ENCODE measurements around the gene PALM. TPM values are rescaled to one million over a fixed set of nuclear protein-coding genes. Genes with fewer than 3 reads are reported as not detected.

Gene PALM
- total and polyA plus RNA-seq, 2 donors = 2.2 to 11.7 TPM

- Histone ChIP-seq H3K4me1 (ENCODE audit: control insufficient read depth in 2 of 2, insufficient read depth in 2 of 2, low read length in 2 of 2) (peaks cover 0 to 2% of the 10 kb centered on the region in 2 donors), H3K27ac (ENCODE audit: low read depth in 1 of 2, low read length in 1 of 2) (no peak overlapping the region), H3K36me3 (ENCODE audit: control insufficient read depth in 2 of 2, insufficient read depth in 2 of 2, low read length in 1 of 2) (no peaks in the 10 kb centered on the region), H3K4me3 (ENCODE audit: low read length in 2 of 2) (no peak overlapping the region), H3K27me3 (ENCODE audit: control insufficient read depth in 2 of 2, insufficient read depth in 1 of 2, low read length in 1 of 2) (peaks cover 3 to 34% of the 10 kb centered on the region in 2 donors), H3K9me3 (ENCODE audit: control insufficient read depth in 2 of 2, insufficient read depth in 1 of 2, low read length in 1 of 2) (no peaks in the 10 kb centered on the region)
- 95% methylated on average over 15 of the region's 15 CpGs for WGBS
- no peak for DNase-seq (ENCODE audit: low read depth in 6 of 9, low spot score in 9 of 9)
Measured at GRCh38 chr19:780935-781334, 72.2 kb downstream of the PALM start.

- DNase-seq (ENCODE audit: low read depth in 6 of 9, low spot score in 9 of 9) = no peak
- Histone ChIP-seq H3K4me1 (ENCODE audit: control insufficient read depth in 2 of 2, insufficient read depth in 2 of 2, low read length in 2 of 2) (peaks cover 0 to 2% of the 10 kb centered on the region in 2 donors), H3K4me3 (ENCODE audit: low read length in 2 of 2) (no peak overlapping the region), H3K36me3 (ENCODE audit: control insufficient read depth in 2 of 2, insufficient read depth in 2 of 2, low read length in 1 of 2) (no peaks in the 10 kb centered on the region), H3K9me3 (ENCODE audit: control insufficient read depth in 2 of 2, insufficient read depth in 1 of 2, low read length in 1 of 2) (no peaks in the 10 kb centered on the region), H3K27me3 (ENCODE audit: control insufficient read depth in 2 of 2, insufficient read depth in 1 of 2, low read length in 1 of 2) (peaks cover 3 to 34% of the 10 kb centered on the region in 2 donors), H3K27ac (ENCODE audit: low read depth in 1 of 2, low read length in 1 of 2) (no peak overlapping the region)
- 96% methylated on average over 19 of the region's 19 CpGs for WGBS
Measured at GRCh38 chr19:781800-782184, 73.1 kb downstream of the PALM start.

GRCh38 chr19:782185-782877 is 73.6 kb downstream of the PALM start:
- Histone ChIP-seq H3K4me1 (ENCODE audit: control insufficient read depth in 2 of 2, insufficient read depth in 2 of 2, low read length in 2 of 2) (peaks cover 0 to 2% of the 10 kb centered on the region in 2 donors), H3K27me3 (ENCODE audit: control insufficient read depth in 2 of 2, insufficient read depth in 1 of 2, low read length in 1 of 2) (peaks cover 3 to 34% of the 10 kb centered on the region in 2 donors), H3K36me3 (ENCODE audit: control insufficient read depth in 2 of 2, insufficient read depth in 2 of 2, low read length in 1 of 2) (no peaks in the 10 kb centered on the region), H3K4me3 (ENCODE audit: low read length in 2 of 2) (no peak overlapping the region), H3K9me3 (ENCODE audit: control insufficient read depth in 2 of 2, insufficient read depth in 1 of 2, low read length in 1 of 2) (no peaks in the 10 kb centered on the region), H3K27ac (ENCODE audit: low read depth in 1 of 2, low read length in 1 of 2) (no peak overlapping the region)
- no peak for DNase-seq (ENCODE audit: low read depth in 6 of 9, low spot score in 9 of 9)
- 84% methylated on average over 29 of the region's 29 CpGs for WGBS

GRCh38 chr19:782878-783668 is 74.3 kb downstream of the PALM start:
- H3K9me3 ChIP-seq (ENCODE audit: control insufficient read depth in 2 of 2, insufficient read depth in 1 of 2, low read length in 1 of 2) = no peaks in the 10 kb centered on the region
- DNase-seq (ENCODE audit: low read depth in 6 of 9, low spot score in 9 of 9) = no peak
- H3K27me3 ChIP-seq (ENCODE audit: control insufficient read depth in 2 of 2, insufficient read depth in 1 of 2, low read length in 1 of 2) = peaks cover 3 to 32% of the 10 kb centered on the region in 2 donors
- WGBS = 82% methylated on average over 30 of the region's 30 CpGs
- H3K4me3 ChIP-seq (ENCODE audit: low read length in 2 of 2) = no peak overlapping the region
- peaks cover 0 to 2% of the 10 kb centered on the region in 2 donors for H3K4me1 ChIP-seq (ENCODE audit: control insufficient read depth in 2 of 2, insufficient read depth in 2 of 2, low read length in 2 of 2)
- no peaks in the 10 kb centered on the region for H3K36me3 ChIP-seq (ENCODE audit: control insufficient read depth in 2 of 2, insufficient read depth in 2 of 2, low read length in 1 of 2)
- H3K27ac ChIP-seq (ENCODE audit: low read depth in 1 of 2, low read length in 1 of 2) = no peak overlapping the region

GRCh38 chr19:784541-784940 is 75.8 kb downstream of the PALM start:
- Histone ChIP-seq H3K9me3 (ENCODE audit: control insufficient read depth in 2 of 2, insufficient read depth in 1 of 2, low read length in 1 of 2) (no peaks in the 10 kb centered on the region), H3K4me3 (ENCODE audit: low read length in 2 of 2) (no peak overlapping the region), H3K36me3 (ENCODE audit: control insufficient read depth in 2 of 2, insufficient read depth in 2 of 2, low read length in 1 of 2) (no peaks in the 10 kb centered on the region), H3K4me1 (ENCODE audit: control insufficient read depth in 2 of 2, insufficient read depth in 2 of 2, low read length in 2 of 2) (peaks cover 0 to 8% of the 10 kb centered on the region in 2 donors), H3K27me3 (ENCODE audit: control insufficient read depth in 2 of 2, insufficient read depth in 1 of 2, low read length in 1 of 2) (peaks cover 3 to 34% of the 10 kb centered on the region in 2 donors), H3K27ac (ENCODE audit: low read depth in 1 of 2, low read length in 1 of 2) (no peak overlapping the region)
- WGBS = 96% methylated on average over 13 of the region's 13 CpGs
- no peak for DNase-seq (ENCODE audit: low read depth in 6 of 9, low spot score in 9 of 9)

GRCh38 chr19:787536-787935 is 78.8 kb downstream of the PALM start:
- WGBS = 95% methylated on average over 16 of the region's 16 CpGs
- Histone ChIP-seq H3K4me3 (ENCODE audit: low read length in 2 of 2) (no peak overlapping the region), H3K36me3 (ENCODE audit: control insufficient read depth in 2 of 2, insufficient read depth in 2 of 2, low read length in 1 of 2) (no peaks in the 10 kb centered on the region), H3K4me1 (ENCODE audit: control insufficient read depth in 2 of 2, insufficient read depth in 2 of 2, low read length in 2 of 2) (peaks cover 0 to 8% of the 10 kb centered on the region in 2 donors), H3K27ac (ENCODE audit: low read depth in 1 of 2, low read length in 1 of 2) (no peak overlapping the region), H3K27me3 (ENCODE audit: control insufficient read depth in 2 of 2, insufficient read depth in 1 of 2, low read length in 1 of 2) (peaks cover 5 to 30% of the 10 kb centered on the region in 2 donors), H3K9me3 (ENCODE audit: control insufficient read depth in 2 of 2, insufficient read depth in 1 of 2, low read length in 1 of 2) (no peaks in the 10 kb centered on the region)
- no peak for DNase-seq (ENCODE audit: low read depth in 6 of 9, low spot score in 9 of 9)

GRCh38 chr19:788686-788982 is 79.9 kb downstream of the PALM start:
- DNase-seq (ENCODE audit: low read depth in 6 of 9, low spot score in 9 of 9) = no peak
- Histone ChIP-seq H3K9me3 (ENCODE audit: control insufficient read depth in 2 of 2, insufficient read depth in 1 of 2, low read length in 1 of 2) (no peaks in the 10 kb centered on the region), H3K4me3 (ENCODE audit: low read length in 2 of 2) (no peak overlapping the region), H3K27me3 (ENCODE audit: control insufficient read depth in 2 of 2, insufficient read depth in 1 of 2, low read length in 1 of 2) (peaks cover 2 to 21% of the 10 kb centered on the region in 2 donors), H3K4me1 (ENCODE audit: control insufficient read depth in 2 of 2, insufficient read depth in 2 of 2, low read length in 2 of 2) (peaks cover 0 to 6% of the 10 kb centered on the region in 2 donors), H3K36me3 (ENCODE audit: control insufficient read depth in 2 of 2, insufficient read depth in 2 of 2, low read length in 1 of 2) (no peaks in the 10 kb centered on the region), H3K27ac (ENCODE audit: low read depth in 1 of 2, low read length in 1 of 2) (no peak overlapping the region)
- WGBS = 98% methylated on average over 11 of the region's 11 CpGs

GRCh38 chr19:788983-789700 is 80.4 kb downstream of the PALM start:
- Histone ChIP-seq H3K27ac (ENCODE audit: low read depth in 1 of 2, low read length in 1 of 2) (no peak overlapping the region), H3K4me3 (ENCODE audit: low read length in 2 of 2) (no peak overlapping the region)

GRCh38 chr19:789701-790060 is 80.9 kb downstream of the PALM start:
- no peaks in the 10 kb centered on the region for H3K9me3 ChIP-seq (ENCODE audit: control insufficient read depth in 2 of 2, insufficient read depth in 1 of 2, low read length in 1 of 2)
- H3K36me3 ChIP-seq (ENCODE audit: control insufficient read depth in 2 of 2, insufficient read depth in 2 of 2, low read length in 1 of 2) = no peaks in the 10 kb centered on the region
- no peak for DNase-seq (ENCODE audit: low read depth in 6 of 9, low spot score in 9 of 9)
- WGBS = 91% methylated on average over 9 of the region's 9 CpGs
- H3K27ac ChIP-seq (ENCODE audit: low read depth in 1 of 2, low read length in 1 of 2) = no peak overlapping the region
- peaks cover 0 to 6% of the 10 kb centered on the region in 2 donors for H3K4me1 ChIP-seq (ENCODE audit: control insufficient read depth in 2 of 2, insufficient read depth in 2 of 2, low read length in 2 of 2)
- H3K4me3 ChIP-seq (ENCODE audit: low read length in 2 of 2) = no peak overlapping the region
- H3K27me3 ChIP-seq (ENCODE audit: control insufficient read depth in 2 of 2, insufficient read depth in 1 of 2, low read length in 1 of 2) = peaks cover 2 to 21% of the 10 kb centered on the region in 2 donors

More at GRCh38 chr19:788983-789700, 80.4 kb downstream of the PALM start:
- WGBS = 58% methylated on average over 33 of the region's 33 CpGs
- H3K36me3 ChIP-seq (ENCODE audit: control insufficient read depth in 2 of 2, insufficient read depth in 2 of 2, low read length in 1 of 2) = no peaks in the 10 kb centered on the region
- H3K9me3 ChIP-seq (ENCODE audit: control insufficient read depth in 2 of 2, insufficient read depth in 1 of 2, low read length in 1 of 2) = no peaks in the 10 kb centered on the region
- peaks cover 2 to 21% of the 10 kb centered on the region in 2 donors for H3K27me3 ChIP-seq (ENCODE audit: control insufficient read depth in 2 of 2, insufficient read depth in 1 of 2, low read length in 1 of 2)
- peaks cover 0 to 6% of the 10 kb centered on the region in 2 donors for H3K4me1 ChIP-seq (ENCODE audit: control insufficient read depth in 2 of 2, insufficient read depth in 2 of 2, low read length in 2 of 2)
- peak in 1 of 9 donors; percentile 18 for DNase-seq (ENCODE audit: low read depth in 6 of 9, low spot score in 9 of 9)
